WTC11 (cell line): ENCODE measurements around the gene FHIP1A.

ENCODE experiments used
- CTCF ChIP-seq: fragments of 200-600 bp; IDR thresholded peaks from 2 replicates; pipeline ENCODE4 v1.8.0; 2022; ENCODE audit warnings: antibody characterized with exemption
- JUN ChIP-seq: sonication (generic); formaldehyde crosslinking; IDR thresholded peaks from 2 replicates; pipeline ENCODE4 v1.8.0; 2023; ENCODE audit warnings: mild to moderate bottlenecking, missing genetic modification reagents
- MAX ChIP-seq: sonication (generic); formaldehyde crosslinking; IDR thresholded peaks from 2 replicates; pipeline ENCODE4 v1.8.0; 2022; ENCODE audit warnings: mild to moderate bottlenecking, missing genetic modification reagents
- SP1 ChIP-seq: sonication (generic); formaldehyde crosslinking; conservative IDR thresholded peaks from 2 replicates; pipeline ENCODE4 v1.8.1; 2022; ENCODE audit warnings: missing genetic modification reagents
- ZBTB21 ChIP-seq: sonication (generic); formaldehyde crosslinking; IDR thresholded peaks from 2 replicates; pipeline ENCODE4 v1.8.1; 2023; ENCODE audit warnings: mild to moderate bottlenecking, missing genetic modification reagents, borderline replicate concordance
- ZNF138 ChIP-seq: sonication (generic); formaldehyde crosslinking; conservative IDR thresholded peaks from 2 replicates; pipeline ENCODE4 v1.8.1; 2022; ENCODE audit warnings: mild to moderate bottlenecking, moderate library complexity, missing genetic modification reagents
- TF ChIP-seq, protein P1 (sequence below): sonication (generic); formaldehyde crosslinking; IDR thresholded peaks from 2 replicates; pipeline ENCODE4 v1.8.1; 2022; ENCODE audit warnings: mild to moderate bottlenecking, missing genetic modification reagents, moderate library complexity, borderline replicate concordance

DNA sequence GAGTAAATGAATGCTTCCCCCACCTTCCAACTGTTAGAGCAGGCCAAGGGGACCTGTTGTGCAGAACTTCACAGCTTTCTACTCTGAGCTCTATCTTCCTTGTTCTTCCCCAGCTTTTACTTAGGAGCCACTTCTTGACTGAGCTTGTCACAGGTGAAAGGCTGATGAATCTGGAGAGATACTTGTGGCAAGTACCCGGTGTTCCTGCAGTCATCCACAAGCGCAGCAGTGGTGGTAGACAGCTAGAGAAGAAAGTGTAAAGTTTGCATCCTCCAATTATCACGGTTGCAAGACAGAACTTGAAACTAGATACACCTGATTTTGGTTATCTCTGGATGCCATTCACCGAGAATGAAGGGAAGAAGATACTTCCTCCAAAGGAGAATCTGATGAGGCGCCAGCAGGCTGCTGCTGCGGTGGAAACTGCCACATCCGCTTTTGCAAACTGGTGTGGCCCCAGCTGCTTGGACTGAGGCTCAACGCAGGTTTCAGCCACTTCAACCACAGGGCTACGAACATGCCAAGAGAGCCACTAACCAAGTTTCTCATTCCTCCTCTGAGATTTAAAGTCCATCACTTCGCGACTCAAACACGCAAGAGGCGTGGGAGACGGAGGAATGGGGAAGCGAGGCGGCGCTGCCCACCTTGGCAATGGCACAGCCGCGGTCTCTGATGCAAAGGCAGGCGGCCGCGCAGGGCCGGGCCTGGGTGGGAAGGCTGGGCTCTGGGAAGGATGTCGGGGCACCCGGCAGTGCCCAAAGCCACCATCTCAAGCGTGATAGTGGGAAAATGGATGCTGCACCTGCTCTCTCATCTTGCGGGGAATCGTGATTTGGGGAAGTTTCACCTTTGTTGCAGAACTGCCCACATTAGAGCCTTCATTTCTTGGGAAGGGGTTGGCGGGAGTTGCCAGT lies 1.3 kb upstream of the FHIP1A start:
- TF ChIP-seq JUN (CRISPR knock-in tag) (no peak), SP1 (CRISPR knock-in tag) (no peak), ZNF138 (CRISPR knock-in tag) (no peak), CTCF (no peak), ZBTB21 (CRISPR knock-in tag) (no peak), MAX (CRISPR knock-in tag) (no peak; the same call in 1 of the 2 replicates)
- TF ChIP-seq, protein P1, sequence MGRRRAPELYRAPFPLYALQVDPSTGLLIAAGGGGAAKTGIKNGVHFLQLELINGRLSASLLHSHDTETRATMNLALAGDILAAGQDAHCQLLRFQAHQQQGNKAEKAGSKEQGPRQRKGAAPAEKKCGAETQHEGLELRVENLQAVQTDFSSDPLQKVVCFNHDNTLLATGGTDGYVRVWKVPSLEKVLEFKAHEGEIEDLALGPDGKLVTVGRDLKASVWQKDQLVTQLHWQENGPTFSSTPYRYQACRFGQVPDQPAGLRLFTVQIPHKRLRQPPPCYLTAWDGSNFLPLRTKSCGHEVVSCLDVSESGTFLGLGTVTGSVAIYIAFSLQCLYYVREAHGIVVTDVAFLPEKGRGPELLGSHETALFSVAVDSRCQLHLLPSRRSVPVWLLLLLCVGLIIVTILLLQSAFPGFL: no peak
